ENCODE data around the gene THSD7B. TPM values are rescaled to one million over a fixed set of nuclear protein-coding genes. Genes with fewer than 3 reads are reported as not detected.

The THSD7B gene
- total and polyA plus RNA-seq, 2 of the 8 experiments (the other 6 are each of a cell fraction or from before 2014, with no cell fraction given) = 0.60 to 2.9 TPM

- no peak overlapping the region for H3K18ac ChIP-seq (ENCODE audit: extremely low read depth, low read length)
- no peak overlapping the region for H2BK5ac ChIP-seq (ENCODE audit: low read depth, low read length)
- H3K4me1 ChIP-seq (replicated peaks in 1 of 4; ENCODE audit: control insufficient read depth in 3 of 4, insufficient read depth in 4 of 4, low read length in 3 of 4) = no peaks in the 10 kb centered on the region
- no peak overlapping the region for H3K27ac ChIP-seq (ENCODE audit: low read depth, low read length)
- H3K4me3 ChIP-seq (ENCODE audit: extremely low read depth in 1 of 4, insufficient read depth in 2 of 4, low read depth in 3 of 4, low read length in 4 of 4) = no peak overlapping the region
- H3K14ac ChIP-seq (ENCODE audit: insufficient read length) = no peak overlapping the region
- H3K23ac ChIP-seq (ENCODE audit: insufficient read length) = no peak overlapping the region
- H3K79me2 ChIP-seq (ENCODE audit: control insufficient read depth in 1 of 2, insufficient read depth in 2 of 2, low read length in 2 of 2) = no peaks in the 10 kb centered on the region
- CTCF ChIA-PET (ENCODE audit: partially characterized antibody) = no interaction called here
- H3K23me2 ChIP-seq (ENCODE audit: low read depth, low read length) = no peaks in the 10 kb centered on the region
- H2BK120ac ChIP-seq (replicated peaks; ENCODE audit: low read depth, low read length) = no peak overlapping the region
- H3K36me3 ChIP-seq (ENCODE audit: control insufficient read depth in 2 of 4, insufficient read depth in 4 of 4, low read length in 3 of 4) = no peaks in the 10 kb centered on the region
- H2AK5ac ChIP-seq (ENCODE audit: low read depth, low read length) = no peak overlapping the region
- peaks cover 0 to 2% (median 0%) of the 10 kb centered on the region in 4 experiments; a peak in 1 of 7 replicates for H3K27me3 ChIP-seq (replicated peaks in 1 of 4; ENCODE audit: control insufficient read depth in 3 of 4, extremely low read depth in 1 of 4, insufficient read depth in 3 of 4, low read length in 3 of 4)
- H3K56ac ChIP-seq (replicated peaks; ENCODE audit: insufficient read length, low read depth, low read length) = no peak overlapping the region
- H4K20me1 ChIP-seq (replicated peaks in 1 of 2; ENCODE audit: control insufficient read depth in 1 of 2, insufficient read depth in 2 of 2, low read length in 2 of 2) = no peaks in the 10 kb centered on the region
- no peak overlapping the region for H4K91ac ChIP-seq (replicated peaks; ENCODE audit: insufficient read length, low read length)
- H4K5ac ChIP-seq (ENCODE audit: insufficient read length, low read depth, low read length) = no peak overlapping the region
- no peak overlapping the region for H4K8ac ChIP-seq (ENCODE audit: extremely low read depth, insufficient read depth, low read length)
- DNase-seq (ENCODE audit: low read depth in 1 of 2, low spot score in 2 of 2) = no peak
- POLR2A ChIA-PET (ENCODE audit: partially characterized antibody) = no interaction called here
- H2BK15ac ChIP-seq (ENCODE audit: low read length) = no peak overlapping the region
- no peak overlapping the region for H2BK20ac ChIP-seq (ENCODE audit: low read length)
- no peak overlapping the region for H2BK12ac ChIP-seq (ENCODE audit: low read depth, low read length)
- H3K4me2 ChIP-seq (ENCODE audit: insufficient read depth in 1 of 2, low read depth in 2 of 2, low read length in 2 of 2) = no peak overlapping the region
- H3K9me3 ChIP-seq (ENCODE audit: insufficient read depth in 2 of 2, low read depth in 1 of 2, low read length in 1 of 2) = no peaks in the 10 kb centered on the region
- no peaks in the 10 kb centered on the region for H3K79me1 ChIP-seq (ENCODE audit: low read depth, low read length)
- no peak overlapping the region for H3K4ac ChIP-seq (replicated peaks; ENCODE audit: insufficient read length, low read depth, low read length)
- no peak overlapping the region for H2AFZ ChIP-seq (ENCODE audit: low read length)
- no peak overlapping the region for H3K9ac ChIP-seq (replicated peaks in 1 of 4; ENCODE audit: extremely low read depth in 1 of 4, low read depth in 3 of 4, low read length in 3 of 4)
- no peak for FAIRE-seq
- 89% methylated on average over 1 of the region's 1 CpG; no CpG with 5 or more reads in 1 of the 2 experiments for WGBS, 2 experiments (ENCODE audit: extremely low coverage in 1 of 2, insufficient coverage in 1 of 2, insufficient read length in 1 of 2, insufficient replicate concordance in 2 of 2, low coverage in 1 of 2, low lambda C conversion rate in 2 of 2, missing lambda C conversion rate in 1 of 2)
- TF ChIP-seq GTF2F1 (IDR thresholded peaks at IDR 0.05; ENCODE audit: borderline replicate concordance, low read depth, low read length) = no peak
- TF ChIP-seq ATF3 (IDR thresholded peaks at IDR 0.05; ENCODE audit: insufficient read depth, low read depth, low read length) = no peak
- TF ChIP-seq CTBP2 (IDR thresholded peaks at IDR 0.05; ENCODE audit: borderline replicate concordance, insufficient read depth, insufficient read length, low read length) = no peak
- no peak for TF ChIP-seq TAF7 (optimal IDR thresholded peaks at IDR 0.05; ENCODE audit: borderline replicate concordance, low read depth, low read length)
- TF ChIP-seq RAD21 (IDR thresholded peaks at IDR 0.05 in 1 of 2, conservative IDR thresholded peaks at IDR 0.05 in 1 of 2; ENCODE audit: low read depth in 2 of 2, low read length in 2 of 2) = no peak
- no peak for TF ChIP-seq TCF12 (IDR thresholded peaks at IDR 0.05; ENCODE audit: low read depth, low read length)
- no peak for TF ChIP-seq BRCA1 (IDR thresholded peaks at IDR 0.05; ENCODE audit: low read depth, low read length)
- TF ChIP-seq E2F6 (IDR thresholded peaks at IDR 0.05) = no peak
- no peak for TF ChIP-seq POU5F1 (IDR thresholded peaks at IDR 0.05; ENCODE audit: low read depth, low read length)
- TF ChIP-seq JUND (IDR thresholded peaks at IDR 0.05; ENCODE audit: low read length) = no peak
- no peak for TF ChIP-seq RFX5 (IDR thresholded peaks at IDR 0.05; ENCODE audit: borderline replicate concordance, low read depth, low read length)
- no peak for TF ChIP-seq HDAC2 (IDR thresholded peaks at IDR 0.05; ENCODE audit: borderline replicate concordance in 1 of 2, low read depth in 2 of 2, low read length in 2 of 2)
Measured at GRCh38 chr2:137566387-137566786, 801.0 kb downstream of the THSD7B start.
